HFF-Myc (cell line): ENCODE data around the gene CCDC60.

Experiments
- DNase-seq: peaks from one replicate; pipeline ENCODE4 v3.0.0-alpha.2; 2011; ENCODE audit warnings: low read depth; ENCODE audit errors: extremely low read depth
- H3K4me3 ChIP-seq: replicated peaks from 2 replicates; pipeline ENCODE4 v1.5.1; 2011; ENCODE audit warnings: low read depth, mild to moderate bottlenecking, control low read depth, low read length
- CTCF ChIP-seq: IDR thresholded peaks from 2 replicates; pipeline ENCODE4 v1.5.1; 2012; ENCODE audit warnings: mild to moderate bottlenecking, low read depth, low read length, control low read depth; ENCODE audit errors: missing control alignments

CCDC60 gene

GRCh38 chr12:119447126-119447525 is 112.6 kb downstream of the CCDC60 start:
- H3K4me3 ChIP-seq: no peak overlapping the region
- no peak for TF ChIP-seq CTCF
- no peak for DNase-seq

- no peak overlapping the region for H3K4me3 ChIP-seq
- TF ChIP-seq CTCF: no peak
- DNase-seq: no peak
Observed at GRCh38 chr12:119447618-119448017, 113.1 kb downstream of the CCDC60 start.

GRCh38 chr12:119448611-119449131 is 114.1 kb downstream of the CCDC60 start:
- H3K4me3 ChIP-seq: no peak overlapping the region
- DNase-seq: no peak
- TF ChIP-seq CTCF: no peak

GRCh38 chr12:119450771-119451170 is 116.2 kb downstream of the CCDC60 start:
- TF ChIP-seq CTCF: no peak
- H3K4me3 ChIP-seq: no peak overlapping the region
- no peak for DNase-seq

GRCh38 chr12:119456824-119457223 is 122.3 kb downstream of the CCDC60 start:
- no peak for DNase-seq
- no peak for TF ChIP-seq CTCF
- H3K4me3 ChIP-seq: no peak overlapping the region

GRCh38 chr12:119457271-119457670 is 122.7 kb downstream of the CCDC60 start:
- H3K4me3 ChIP-seq: no peak overlapping the region
- no peak for TF ChIP-seq CTCF
- no peak for DNase-seq

GRCh38 chr12:119459481-119459880 is 125.0 kb downstream of the CCDC60 start:
- TF ChIP-seq CTCF: no peak
- no peak for DNase-seq
- H3K4me3 ChIP-seq: no peak overlapping the region
